ENCODE results near the gene TEPSIN. TPM values are rescaled to one million over a fixed set of nuclear protein-coding genes. Genes with fewer than 3 reads are reported as not detected.

The TEPSIN gene, protein sequence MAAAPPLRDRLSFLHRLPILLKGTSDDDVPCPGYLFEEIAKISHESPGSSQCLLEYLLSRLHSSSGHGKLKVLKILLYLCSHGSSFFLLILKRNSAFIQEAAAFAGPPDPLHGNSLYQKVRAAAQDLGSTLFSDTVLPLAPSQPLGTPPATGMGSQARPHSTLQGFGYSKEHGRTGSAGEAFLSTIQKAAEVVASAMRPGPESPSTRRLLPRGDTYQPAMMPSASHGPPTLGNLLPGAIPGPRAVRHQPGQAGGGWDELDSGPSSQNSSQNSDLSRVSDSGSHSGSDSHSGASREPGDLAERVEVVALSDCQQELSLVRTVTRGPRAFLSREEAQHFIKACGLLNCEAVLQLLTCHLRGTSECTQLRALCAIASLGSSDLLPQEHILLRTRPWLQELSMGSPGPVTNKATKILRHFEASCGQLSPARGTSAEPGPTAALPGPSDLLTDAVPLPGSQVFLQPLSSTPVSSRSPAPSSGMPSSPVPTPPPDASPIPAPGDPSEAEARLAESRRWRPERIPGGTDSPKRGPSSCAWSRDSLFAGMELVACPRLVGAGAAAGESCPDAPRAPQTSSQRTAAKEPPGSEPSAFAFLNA
- 10.4 and 17.7 TPM in 2 replicates for total RNA-seq

DNA sequence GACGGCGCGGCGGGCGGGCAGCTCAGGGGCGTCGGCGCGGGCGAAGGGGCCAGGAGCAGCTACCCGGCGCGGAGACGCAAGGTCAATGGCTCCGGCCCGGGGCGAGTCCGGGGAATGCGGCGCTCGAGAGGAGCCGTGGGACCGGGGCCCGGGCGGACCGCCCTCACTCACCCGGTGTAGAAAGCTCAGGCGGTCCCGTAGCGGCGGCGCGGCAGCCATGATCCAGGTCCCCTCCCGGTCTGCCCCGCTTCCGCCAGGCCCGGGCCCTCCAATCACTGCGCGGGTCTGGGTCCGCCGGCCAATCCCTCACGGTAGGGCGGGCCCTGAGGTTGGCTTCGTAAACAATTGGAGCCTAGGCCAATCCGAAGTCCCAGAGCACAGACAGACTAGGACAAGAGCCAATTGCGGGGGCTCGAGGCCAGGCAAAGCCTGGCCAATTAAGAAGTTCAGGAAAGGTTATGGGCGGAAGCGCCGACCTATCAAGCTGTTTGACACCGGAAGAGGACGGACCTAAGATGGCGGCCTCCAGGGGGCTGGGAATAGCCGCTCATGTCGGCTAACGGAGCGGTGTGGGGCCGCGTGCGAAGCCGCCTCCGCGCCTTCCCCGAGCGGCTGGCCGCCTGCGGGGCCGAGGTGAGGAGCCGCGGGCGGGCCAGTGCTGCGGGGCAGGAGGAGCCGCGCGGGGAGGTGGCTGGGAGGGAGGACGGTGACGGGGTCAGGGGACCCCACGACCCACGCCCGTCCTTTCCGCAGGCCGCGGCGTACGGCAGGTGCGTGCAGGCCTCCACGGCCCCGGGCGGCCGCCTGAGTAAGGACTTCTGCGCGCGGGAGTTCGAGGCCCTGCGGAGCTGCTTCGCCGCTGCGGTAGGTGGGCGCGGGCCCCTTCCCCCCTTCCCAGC lies at the start of gene TEPSIN, which contains the start of gene NDUFAF8:
Gene TEPSIN (minus strand): TSS at position 241 of the 899 bp plus-strand sequence. CDS start 22 bp downstream, at position 219.
Gene NDUFAF8 (plus strand): TSS at position 504 of the 899 bp plus-strand sequence. CDS start 46 bp downstream, at position 550.

DNA sequence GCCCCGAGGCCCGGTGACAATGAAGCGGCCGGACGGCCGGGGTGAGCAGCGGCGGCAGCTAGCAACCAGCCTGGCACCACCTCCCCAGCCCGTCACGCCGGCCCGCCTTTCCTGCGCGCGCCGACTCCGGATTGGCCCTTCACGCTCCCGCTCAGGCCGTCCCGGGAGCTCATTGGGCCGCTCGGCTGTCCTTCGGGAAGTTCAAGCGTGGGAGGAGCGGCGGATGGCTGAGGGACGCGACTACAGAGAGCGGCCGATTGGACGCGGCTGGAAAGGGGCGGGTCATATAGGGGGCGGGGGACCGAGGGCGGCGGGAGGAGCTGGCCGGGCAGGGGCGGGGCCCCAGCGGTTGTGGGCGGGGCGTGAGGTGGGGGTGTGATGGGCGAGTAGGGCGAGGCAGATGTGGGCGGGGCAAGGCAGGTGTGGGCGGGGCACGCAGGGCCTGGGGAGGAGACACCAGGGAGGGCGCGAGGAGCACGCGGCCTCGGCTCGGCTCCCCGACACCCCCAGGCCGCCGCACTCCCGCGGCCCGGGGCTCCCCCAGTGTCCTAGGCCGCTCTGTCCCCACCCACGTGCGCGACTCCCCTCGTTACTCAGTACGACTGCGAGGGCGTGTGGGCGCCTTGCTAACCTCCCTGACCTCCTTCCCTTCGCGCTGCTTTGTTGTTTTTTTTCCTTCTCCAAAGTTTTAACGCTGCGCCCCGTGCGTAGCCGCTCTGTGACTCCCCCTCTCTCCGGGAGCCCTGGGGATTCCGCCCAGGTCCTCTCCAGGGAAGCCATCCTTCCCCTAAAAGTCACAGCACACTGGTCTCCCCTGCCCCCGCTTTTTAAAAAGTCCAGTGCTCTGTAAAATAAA lies 15.7 kb downstream of the TEPSIN start, which contains the start of gene CEP131:
Gene CEP131 (minus strand): TSS at position 60 of the 856 bp plus-strand sequence. CDS start 2,909 bp downstream, outside the sequence.

Other genes starting within 250 kb of the TEPSIN start
- gene CHMP6, start 247.2 kb downstream of the TEPSIN start, total RNA-seq: 13.7 and 16.0 TPM in 2 replicates
- 12.6 and 22.0 TPM in 2 replicates for gene BAIAP2, start 203.9 kb downstream of the TEPSIN start, total RNA-seq
- not detected in 2 replicates for gene PVALEF, start 73.5 kb downstream of the TEPSIN start, total RNA-seq
- 0.15 TPM in 1 of 2 replicates, not detected in the other for gene AATK, start 72.8 kb downstream of the TEPSIN start, total RNA-seq
- gene CEP131, start 16.1 kb downstream of the TEPSIN start, total RNA-seq: 6.9 and 9.8 TPM in 2 replicates
- gene NDUFAF8, start 263 bp upstream of the TEPSIN start, total RNA-seq: 25.6 and 54.6 TPM in 2 replicates
- 108 and 127 TPM in 2 replicates for gene SLC38A10, start 56.3 kb upstream of the TEPSIN start, total RNA-seq
- gene BAHCC1, start 156.4 kb upstream of the TEPSIN start, total RNA-seq: 26.9 and 29.2 TPM in 2 replicates

All from cardiac ventricle fibroblast (primary cell).